Thoracic aorta (tissue), 2 donors: ENCODE results near the gene CATSPERE. TPM values are rescaled to one million over a fixed set of nuclear protein-coding genes. Genes with fewer than 3 reads are reported as not detected.

Source experiments
- ATAC-seq: fragments of 150-250 bp; one replicate; pipeline ENCODE4 v1.8.0; 2017; ENCODE audit warnings: low read depth; ENCODE audit not compliant: insufficient number of reproducible peaks, low FRiP score
- DNase-seq: peaks from one replicate; pipeline ENCODE4 v3.0.0-alpha.2; 2020; ENCODE audit warnings: low spot score
- H3K27ac ChIP-seq, 2 donors: fragments of 200-600 bp; sonication (generic); 1 replicate in 1 of 2; 2 replicates in 1 of 2; pipeline ENCODE4 v1.5.1; 2016; ENCODE audit warnings: mild to moderate bottlenecking in 2 of 2, moderate library complexity in 2 of 2
- H3K27me3 ChIP-seq: fragments of 200-600 bp; sonication (generic); replicated peaks from 2 replicates; pipeline ENCODE4 v1.6.0; 2016; ENCODE audit warnings: mild to moderate bottlenecking; ENCODE audit not compliant: insufficient read depth
- H3K36me3 ChIP-seq: fragments of 200-600 bp; sonication (generic); one replicate; pipeline ENCODE4 v1.5.1; 2016
- H3K4me1 ChIP-seq, 2 donors: fragments of 200-600 bp; sonication (generic); 1 replicate in 1 of 2; 2 replicates in 1 of 2; pipeline versions ENCODE4 v1.5.1 to v1.6.0; 2016; ENCODE audit warnings: low read depth in 2 of 2, mild to moderate bottlenecking in 1 of 2; ENCODE audit not compliant: control insufficient read depth in 1 of 2
- H3K4me3 ChIP-seq: fragments of 200-600 bp; sonication (generic); 2 replicates; pipeline ENCODE4 v1.5.1; 2016; ENCODE audit warnings: mild to moderate bottlenecking
- H3K9me3 ChIP-seq: fragments of 200-600 bp; sonication (generic); 2 replicates; pipeline ENCODE4 v1.5.1; 2016
- total RNA-seq, 2 donors: library from RNA; depleted of rRNA; stranded (reverse); fragments of >200 nt; gene quantifications; one replicate each; pipeline versions ENCODE4 v1.1.0 to v1.2.3, GENCODE V29; 2016
- TF ChIP-seq, protein P1 (sequence below): fragments of 200-600 bp; sonication (generic); IDR thresholded peaks from one replicate; pipeline ENCODE4 v1.5.1; 2019; ENCODE audit warnings: antibody characterized with exemption

CATSPERE gene
- total RNA-seq, 2 donors from 2014 or later = 0.14 to 1.3 TPM

DNA sequence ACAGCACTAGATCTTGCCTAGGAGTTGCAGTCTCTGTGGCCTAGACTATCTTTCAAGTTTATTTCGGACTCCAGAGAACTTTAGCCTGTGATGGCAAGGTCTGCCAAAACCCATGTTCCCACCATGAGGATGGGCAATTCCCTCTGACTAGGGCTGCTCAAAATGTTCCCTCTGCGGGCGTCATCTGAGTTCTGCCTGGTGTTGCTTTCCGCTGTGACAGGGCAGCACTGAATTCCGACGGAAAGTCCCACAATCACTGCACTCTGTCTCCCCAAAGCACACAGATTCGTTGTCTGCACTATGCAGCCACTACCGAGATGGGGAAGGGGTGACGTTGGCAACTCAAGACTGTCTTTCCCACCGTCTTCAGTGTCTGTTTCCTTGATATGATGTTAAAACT lies 75.2 kb downstream of the CATSPERE start:
- ATAC-seq = no peak

DNA sequence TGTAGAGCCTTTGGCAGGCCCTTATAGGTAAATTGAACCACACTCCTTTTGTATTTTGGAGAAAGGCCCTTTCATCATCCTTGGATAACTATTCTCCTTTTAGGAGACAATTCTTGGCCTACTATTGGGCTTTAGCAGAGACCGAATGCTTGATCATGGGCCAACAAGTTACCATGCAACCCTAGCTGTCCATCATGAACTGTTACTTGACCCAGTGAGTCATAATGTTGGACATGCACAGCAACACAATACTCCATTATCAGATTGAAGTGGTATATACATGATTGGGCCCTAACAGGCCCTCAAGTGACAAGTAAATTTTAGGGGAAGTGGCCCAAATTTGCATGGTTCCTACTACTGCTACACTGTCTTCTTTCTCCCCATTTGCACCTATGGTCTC lies 84.4 kb downstream of the CATSPERE start:
- no peak for ATAC-seq
- TF ChIP-seq, protein P1, sequence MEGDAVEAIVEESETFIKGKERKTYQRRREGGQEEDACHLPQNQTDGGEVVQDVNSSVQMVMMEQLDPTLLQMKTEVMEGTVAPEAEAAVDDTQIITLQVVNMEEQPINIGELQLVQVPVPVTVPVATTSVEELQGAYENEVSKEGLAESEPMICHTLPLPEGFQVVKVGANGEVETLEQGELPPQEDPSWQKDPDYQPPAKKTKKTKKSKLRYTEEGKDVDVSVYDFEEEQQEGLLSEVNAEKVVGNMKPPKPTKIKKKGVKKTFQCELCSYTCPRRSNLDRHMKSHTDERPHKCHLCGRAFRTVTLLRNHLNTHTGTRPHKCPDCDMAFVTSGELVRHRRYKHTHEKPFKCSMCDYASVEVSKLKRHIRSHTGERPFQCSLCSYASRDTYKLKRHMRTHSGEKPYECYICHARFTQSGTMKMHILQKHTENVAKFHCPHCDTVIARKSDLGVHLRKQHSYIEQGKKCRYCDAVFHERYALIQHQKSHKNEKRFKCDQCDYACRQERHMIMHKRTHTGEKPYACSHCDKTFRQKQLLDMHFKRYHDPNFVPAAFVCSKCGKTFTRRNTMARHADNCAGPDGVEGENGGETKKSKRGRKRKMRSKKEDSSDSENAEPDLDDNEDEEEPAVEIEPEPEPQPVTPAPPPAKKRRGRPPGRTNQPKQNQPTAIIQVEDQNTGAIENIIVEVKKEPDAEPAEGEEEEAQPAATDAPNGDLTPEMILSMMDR = no peak
- no peaks in the 10 kb centered on the region for H3K4me1 ChIP-seq
- no peak overlapping the region for H3K4me3 ChIP-seq
- DNase-seq = no peak
- peaks cover 17% of the 10 kb centered on the region for H3K9me3 ChIP-seq
- no peak overlapping the region for H3K27ac ChIP-seq
- no peaks in the 10 kb centered on the region for H3K27me3 ChIP-seq
- no peaks in the 10 kb centered on the region for H3K36me3 ChIP-seq

More for the DNA sequence above, 75.2 kb downstream of the CATSPERE start:
- TF ChIP-seq, protein P1 = no peak
- Histone ChIP-seq H3K27ac (no peak overlapping the region), H3K27me3 (no peaks in the 10 kb centered on the region), H3K4me3 (no peak overlapping the region), H3K36me3 (no peaks in the 10 kb centered on the region), H3K4me1 (no peaks in the 10 kb centered on the region), H3K9me3 (no peaks in the 10 kb centered on the region)
- DNase-seq = no peak

DNA sequence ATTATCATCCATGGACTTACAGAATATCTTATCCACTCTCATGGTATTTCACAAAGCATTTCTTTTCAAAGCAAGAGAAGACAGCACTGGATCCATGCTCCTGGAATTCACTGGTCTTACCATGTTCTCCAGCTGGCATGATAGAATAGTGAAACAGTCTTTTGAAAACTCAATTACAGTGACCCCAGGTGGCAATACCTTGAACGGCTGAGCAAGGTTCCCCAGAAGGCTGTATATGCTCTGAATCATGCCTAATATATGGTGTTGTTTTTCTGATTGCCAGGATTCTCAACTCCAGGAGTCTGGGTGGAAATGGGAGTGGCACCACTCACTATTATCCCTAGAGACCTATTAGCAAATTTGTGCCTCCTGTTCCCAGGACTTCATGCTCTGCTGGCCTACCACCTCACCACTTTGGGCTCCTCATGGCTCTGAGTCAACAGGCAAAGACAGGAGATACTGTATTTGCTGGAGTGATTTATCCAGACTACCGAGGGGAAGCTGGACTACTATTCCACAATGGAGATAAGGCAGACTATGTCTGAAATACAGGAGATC lies 87.6 kb downstream of the CATSPERE start:
- Histone ChIP-seq H3K27me3 (no peaks in the 10 kb centered on the region), H3K9me3 (peaks cover 17% of the 10 kb centered on the region), H3K27ac (no peak overlapping the region), H3K36me3 (no peaks in the 10 kb centered on the region), H3K4me1 (no peaks in the 10 kb centered on the region), H3K4me3 (no peak overlapping the region)
- no peak for ATAC-seq
- TF ChIP-seq, protein P1 = no peak
- no peak for DNase-seq

DNA sequence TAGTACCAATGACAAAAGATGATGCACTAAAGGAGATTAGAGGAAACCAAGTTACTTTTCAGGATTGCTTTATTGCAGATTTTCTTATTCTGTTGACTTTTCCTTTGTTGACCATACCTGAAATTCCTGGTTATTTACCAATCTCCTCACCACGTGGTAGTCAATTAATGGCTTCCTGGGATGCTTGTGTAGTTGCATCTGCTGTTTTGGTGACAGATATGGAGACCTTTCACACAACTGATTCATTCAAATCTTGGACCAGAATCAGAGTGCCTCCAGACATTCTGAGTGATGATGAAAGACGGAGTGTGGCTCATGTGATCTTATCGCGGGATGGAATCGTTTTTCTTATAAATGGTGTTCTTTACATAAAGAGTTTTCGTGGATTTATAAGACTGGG lies 91.3 kb downstream of the CATSPERE start:
- DNase-seq (no peak), ATAC-seq (no peak)
- H3K4me1 ChIP-seq = no peaks in the 10 kb centered on the region
- no peak overlapping the region for H3K4me3 ChIP-seq
- no peaks in the 10 kb centered on the region for H3K36me3 ChIP-seq
- TF ChIP-seq, protein P1 = no peak
- H3K9me3 ChIP-seq = peaks cover 4% of the 10 kb centered on the region
- H3K27ac ChIP-seq = no peak overlapping the region
- H3K27me3 ChIP-seq = no peaks in the 10 kb centered on the region

DNA sequence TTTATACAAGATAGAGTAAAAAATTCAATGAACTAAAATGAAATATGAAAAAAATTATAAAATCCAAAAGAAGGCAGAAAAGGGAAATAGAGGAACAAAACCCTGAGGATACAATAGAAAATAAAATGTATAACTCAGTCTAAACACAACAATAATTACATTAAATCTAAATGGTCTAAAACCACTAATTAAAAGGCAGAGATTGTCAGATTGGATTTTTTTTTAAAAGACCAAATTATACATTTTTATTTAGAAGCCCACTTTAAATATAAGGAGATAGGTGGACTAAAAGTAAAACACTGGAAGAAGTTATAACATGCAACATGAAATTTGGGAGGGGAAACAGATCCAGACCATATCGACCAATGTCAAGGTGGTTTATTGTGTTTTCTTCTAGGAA lies 95.2 kb downstream of the CATSPERE start:
- no peak overlapping the region for H3K4me3 ChIP-seq
- DNase-seq = no peak
- H3K27me3 ChIP-seq = no peaks in the 10 kb centered on the region
- H3K9me3 ChIP-seq = peaks cover 4% of the 10 kb centered on the region
- no peaks in the 10 kb centered on the region for H3K4me1 ChIP-seq
- H3K27ac ChIP-seq = no peak overlapping the region
- TF ChIP-seq, protein P1 = no peak
- no peaks in the 10 kb centered on the region for H3K36me3 ChIP-seq
- ATAC-seq = no peak
